ENCODE results near the gene PIP5K1C. TPM values are rescaled to one million over a fixed set of nuclear protein-coding genes. Genes with fewer than 3 reads are reported as not detected.

The PIP5K1C gene
- total RNA-seq, 3 donors from 2014 or later, result 14.6 to 15.7 (median 15.7) TPM

GRCh38 chr19:3734310-3734600, 34.0 kb upstream of the PIP5K1C start:
- Histone ChIP-seq H3K36me3 (no peaks in the 10 kb centered on the region), H3K4me3 (no peak overlapping the region), H3K27me3 (no peaks in the 10 kb centered on the region), H3K27ac (no peak overlapping the region), H3K4me1 (no peaks in the 10 kb centered on the region), H3K9me3 (peaks cover under 1% of the 10 kb centered on the region in 2 donors)
- DNase-seq (ENCODE audit: low spot score in 2 of 2), result no peak
- intact Hi-C loops (cut with DNase I; ENCODE audit: low total_unique reads), result no loop called here
- no peak for TF ChIP-seq POLR2AphosphoS5 (IDR thresholded peaks at IDR 0.05)
- TF ChIP-seq CTCF (IDR thresholded peaks at IDR 0.05), result no peak
- no peak for TF ChIP-seq POLR2A (IDR thresholded peaks at IDR 0.05)

GRCh38 chr19:3733549-3734309, 33.5 kb upstream of the PIP5K1C start:
- intact Hi-C loops (cut with DNase I; ENCODE audit: low total_unique reads), result no loop called here
- Histone ChIP-seq H3K4me3 (no peak overlapping the region), H3K4me1 (no peaks in the 10 kb centered on the region), H3K27ac (no peak overlapping the region), H3K36me3 (no peaks in the 10 kb centered on the region), H3K9me3 (peaks cover 6% of the 10 kb centered on the region in 2 donors), H3K27me3 (no peaks in the 10 kb centered on the region)
- TF ChIP-seq CTCF (IDR thresholded peaks at IDR 0.05), result no peak
- no peak for DNase-seq (ENCODE audit: low spot score in 2 of 2)

- DNase-seq (ENCODE audit: low spot score in 2 of 2), result no peak
- Histone ChIP-seq H3K36me3 (no peaks in the 10 kb centered on the region), H3K27me3 (no peaks in the 10 kb centered on the region), H3K4me3 (no peak overlapping the region), H3K27ac (no peak overlapping the region), H3K9me3 (peaks cover 6% of the 10 kb centered on the region in 2 donors), H3K4me1 (no peaks in the 10 kb centered on the region)
- TF ChIP-seq CTCF (IDR thresholded peaks at IDR 0.05) (no peak), POLR2A (IDR thresholded peaks at IDR 0.05) (no peak), POLR2AphosphoS5 (IDR thresholded peaks at IDR 0.05) (no peak)
- intact Hi-C loops (cut with DNase I; ENCODE audit: low total_unique reads), result no loop called here
These were observed 31.8 kb upstream of the PIP5K1C start for GRCh38 chr19:3732108-3732507.

- no peaks in the 10 kb centered on the region for H3K27me3 ChIP-seq
- no peaks in the 10 kb centered on the region for H3K4me1 ChIP-seq
- no peak for DNase-seq (ENCODE audit: low spot score in 2 of 2)
- no peak overlapping the region for H3K4me3 ChIP-seq
- no peaks in the 10 kb centered on the region for H3K36me3 ChIP-seq
- TF ChIP-seq CTCF (IDR thresholded peaks at IDR 0.05) (no peak), POLR2A (IDR thresholded peaks at IDR 0.05) (no peak), POLR2AphosphoS5 (IDR thresholded peaks at IDR 0.05) (no peak)
- intact Hi-C loops (cut with DNase I; ENCODE audit: low total_unique reads), result no loop called here
- peaks cover 6% of the 10 kb centered on the region in 2 donors for H3K9me3 ChIP-seq
- no peak overlapping the region for H3K27ac ChIP-seq
These were observed 30.2 kb upstream of the PIP5K1C start for GRCh38 chr19:3730457-3730958.

- Histone ChIP-seq H3K27me3 (peaks cover 3 to 16% of the 10 kb centered on the region in 2 donors), H3K27ac (no peak overlapping the region), H3K9me3 (peaks cover 6% of the 10 kb centered on the region in 2 donors), H3K36me3 (no peaks in the 10 kb centered on the region), H3K4me3 (no peak overlapping the region), H3K4me1 (no peaks in the 10 kb centered on the region)
- DNase-seq (ENCODE audit: low spot score in 2 of 2), result peak; percentile 30 to 79
- intact Hi-C loops (cut with DNase I; ENCODE audit: low total_unique reads), result no loop called here
- TF ChIP-seq CTCF (IDR thresholded peaks at IDR 0.05) (no peak), POLR2A (IDR thresholded peaks at IDR 0.05) (no peak), POLR2AphosphoS5 (IDR thresholded peaks at IDR 0.05) (no peak)
These were observed 25.5 kb upstream of the PIP5K1C start for GRCh38 chr19:3725640-3726310.

All from breast epithelium (tissue), 4 donors.